Activated naive CD4-positive, alpha-beta T cell treated with anti-CD3 and anti-CD28 coated beads, Interleukin-2, amount 50 U/mL, for 24 hours (primary cell): ENCODE data around the gene GPER1.
"Not testable (repeated sequence)": the region's sequence is repeated elsewhere in the genome, so short reads cannot be mapped to it uniquely, and the experiment has no call there.

Source experiments
- H3K27ac Mint-ChIP-seq: one replicate; pipeline ENCODE4 v1.8.0; 2021; ENCODE audit warnings: mild to moderate bottlenecking, mixed read lengths
- H3K27me3 Mint-ChIP-seq: one replicate; pipeline ENCODE4 v1.8.0; 2021; ENCODE audit warnings: mixed read lengths
- H3K36me3 Mint-ChIP-seq: one replicate; pipeline ENCODE4 v1.8.0; 2021; ENCODE audit warnings: mixed read lengths
- H3K4me1 Mint-ChIP-seq: one replicate; pipeline ENCODE4 v1.8.0; 2021; ENCODE audit warnings: mixed read lengths
- H3K4me3 Mint-ChIP-seq: one replicate; pipeline ENCODE4 v1.8.0; 2021; ENCODE audit warnings: mild to moderate bottlenecking, mixed read lengths
- H3K9me3 Mint-ChIP-seq: one replicate; pipeline ENCODE4 v1.8.0; 2021; ENCODE audit warnings: mixed read lengths

The GPER1 gene

DNA sequence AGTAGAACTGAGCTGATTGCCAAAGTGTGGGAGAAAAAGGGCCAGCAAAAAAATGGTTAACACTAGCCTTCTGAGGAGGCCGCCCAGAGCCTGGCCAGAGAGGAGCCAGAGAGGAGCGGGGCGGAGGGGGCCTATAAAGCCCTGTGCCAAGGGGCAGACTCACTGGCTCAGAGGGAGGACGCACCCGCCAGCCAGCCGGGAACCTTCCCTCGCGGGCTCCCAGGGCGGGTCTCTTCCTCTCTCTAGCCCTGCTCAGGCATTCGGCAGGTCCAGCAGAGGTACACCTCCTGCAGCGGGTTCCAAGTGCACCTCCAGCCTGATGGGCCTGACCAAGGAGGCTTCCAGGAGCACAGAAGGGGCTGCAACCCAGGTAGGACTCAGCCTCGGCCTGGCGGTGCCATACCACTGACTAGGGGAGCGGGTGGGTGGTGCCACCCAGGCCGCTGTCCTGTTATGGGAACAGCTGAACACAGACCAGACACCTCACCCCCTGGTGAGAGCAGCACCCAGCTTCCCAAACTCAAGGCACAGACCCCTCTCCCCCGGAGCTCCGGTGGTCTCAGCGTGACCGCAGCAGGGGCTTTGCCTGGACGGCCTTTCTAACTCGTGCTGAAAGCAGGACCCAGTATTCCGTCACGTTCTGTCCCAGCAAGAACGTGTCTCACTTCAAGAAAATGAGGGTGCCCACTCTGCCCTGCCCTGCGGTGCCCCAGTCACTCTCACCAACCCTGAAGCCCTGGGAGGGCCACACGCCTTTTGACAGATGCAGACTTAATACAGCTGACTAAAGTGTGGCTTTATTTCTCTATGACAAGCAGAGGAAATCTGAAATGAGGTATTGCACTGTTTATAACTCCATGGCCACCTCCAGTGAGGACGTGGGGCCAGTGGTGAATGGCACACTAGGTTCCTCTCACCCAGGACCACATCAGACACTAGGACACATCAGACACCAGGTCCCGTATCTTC, at the start of gene GPER1:
GPER1 (plus strand) TSS at position 162 of the 969 bp plus-strand sequence. CDS start 3,616 bp downstream, outside the sequence.
- H3K4me3 Mint-ChIP-seq: peak within 1 kb of the TSS; percentile 58
- peak within 1 kb of the TSS; percentile 68 for H3K27ac Mint-ChIP-seq
- H3K4me1 Mint-ChIP-seq: peaks cover 13% of the 10 kb centered on the region
- H3K36me3 Mint-ChIP-seq: no peaks in the 10 kb centered on the region
- no peaks in the 10 kb centered on the region for H3K27me3 Mint-ChIP-seq
- H3K9me3 Mint-ChIP-seq: no peaks in the 10 kb centered on the region

DNA sequence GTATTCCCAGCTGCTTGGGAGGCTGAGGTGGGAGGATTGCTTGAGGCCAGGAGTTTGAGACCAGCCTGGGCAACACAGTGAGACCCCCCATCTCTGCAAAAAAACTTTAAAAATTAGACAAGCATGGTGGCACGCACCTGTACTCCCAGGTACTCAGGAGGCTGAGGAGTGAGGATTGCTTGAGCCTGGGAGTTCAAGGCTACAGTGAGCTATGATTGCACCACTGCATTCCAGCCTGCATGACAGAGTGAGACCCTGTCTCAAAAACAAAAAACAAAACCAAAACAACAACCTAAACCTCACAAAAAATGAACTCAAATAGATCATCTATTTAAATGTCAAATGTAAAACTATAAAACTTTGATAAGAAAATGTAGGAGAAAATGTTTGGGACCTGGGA, 47.7 kb upstream of the GPER1 start:
- not testable (repeated sequence) for H3K36me3 Mint-ChIP-seq, H3K9me3 Mint-ChIP-seq, H3K27ac Mint-ChIP-seq, H3K4me3 Mint-ChIP-seq
- Mint-ChIP-seq H3K4me1 (peaks cover 34% of the 10 kb centered on the region), H3K27me3 (peaks cover 10% of the 10 kb centered on the region)

DNA sequence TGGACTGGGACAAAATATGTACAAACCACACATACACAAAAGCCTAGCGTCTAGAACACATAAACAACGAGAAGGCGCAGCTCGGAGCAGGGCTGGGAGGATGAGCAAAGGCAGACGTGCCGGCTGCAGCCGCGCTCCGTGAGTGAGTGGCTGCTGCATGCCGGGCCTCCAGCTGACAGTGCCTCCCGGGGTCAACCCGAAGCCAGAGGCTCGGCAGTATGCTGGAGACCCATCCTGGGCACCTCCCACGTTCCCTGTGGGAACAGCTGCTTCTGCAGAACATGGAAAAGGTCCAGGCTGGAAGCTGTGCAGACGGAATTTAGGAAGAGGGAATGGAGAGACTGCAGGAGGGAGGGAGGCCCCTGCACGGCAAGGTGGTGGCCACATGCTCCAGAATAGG, 47.1 kb upstream of the GPER1 start:
- peaks cover 10% of the 10 kb centered on the region for H3K27me3 Mint-ChIP-seq
- no peaks in the 10 kb centered on the region for H3K36me3 Mint-ChIP-seq
- no peak overlapping the region for H3K27ac Mint-ChIP-seq
- peak overlapping the region; percentile 73 for H3K4me3 Mint-ChIP-seq
- no peaks in the 10 kb centered on the region for H3K9me3 Mint-ChIP-seq
- peaks cover 39% of the 10 kb centered on the region for H3K4me1 Mint-ChIP-seq

DNA sequence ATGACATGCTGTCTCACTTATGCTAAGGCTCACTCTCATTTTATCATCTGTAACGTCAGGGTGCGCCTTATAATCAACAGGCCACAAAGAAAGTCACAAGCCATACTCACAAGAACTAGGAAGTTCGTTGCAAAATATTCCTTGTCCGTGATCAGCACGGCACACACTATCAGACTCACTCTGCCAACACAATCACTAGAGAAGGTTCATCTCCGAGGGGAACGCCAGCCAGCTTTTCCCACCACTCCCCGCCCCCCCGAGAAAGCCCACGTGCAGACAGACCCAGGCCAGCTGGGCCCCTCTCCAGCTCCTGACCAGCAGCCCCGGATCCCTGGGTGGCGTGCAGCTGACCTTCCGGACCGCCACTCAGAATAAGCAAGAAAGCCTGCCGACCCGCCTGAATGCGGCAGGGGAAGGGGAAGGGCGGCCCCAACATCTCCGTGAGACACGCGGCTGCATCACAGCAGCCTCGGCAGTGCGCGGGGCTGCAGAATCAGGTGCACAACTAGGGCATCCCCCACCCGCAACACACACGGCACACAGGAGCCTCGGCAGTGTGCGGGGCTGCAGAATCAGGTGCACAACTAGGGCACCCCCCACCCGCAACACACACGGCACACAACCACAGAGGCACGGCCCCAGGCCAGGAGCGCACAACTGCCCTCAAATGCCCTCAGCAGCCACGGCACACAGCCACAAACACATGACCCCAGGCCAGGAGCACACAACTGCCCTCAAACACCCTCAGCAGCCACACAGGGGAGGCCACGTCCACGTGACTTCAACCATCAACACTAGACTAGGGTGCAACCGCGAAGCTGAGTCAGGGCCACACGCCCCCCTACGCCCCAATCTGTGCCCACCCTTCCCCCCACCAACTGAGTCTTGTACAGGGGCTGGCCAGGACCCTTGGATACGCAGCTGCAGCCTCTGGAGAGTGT, 46.1 kb upstream of the GPER1 start:
- H3K36me3 Mint-ChIP-seq: no peaks in the 10 kb centered on the region
- H3K4me3 Mint-ChIP-seq: peak overlapping the region; percentile 62
- peaks cover 49% of the 10 kb centered on the region for H3K4me1 Mint-ChIP-seq
- peaks cover 10% of the 10 kb centered on the region for H3K27me3 Mint-ChIP-seq
- peak overlapping the region; percentile 59 for H3K27ac Mint-ChIP-seq
- H3K9me3 Mint-ChIP-seq: no peaks in the 10 kb centered on the region

DNA sequence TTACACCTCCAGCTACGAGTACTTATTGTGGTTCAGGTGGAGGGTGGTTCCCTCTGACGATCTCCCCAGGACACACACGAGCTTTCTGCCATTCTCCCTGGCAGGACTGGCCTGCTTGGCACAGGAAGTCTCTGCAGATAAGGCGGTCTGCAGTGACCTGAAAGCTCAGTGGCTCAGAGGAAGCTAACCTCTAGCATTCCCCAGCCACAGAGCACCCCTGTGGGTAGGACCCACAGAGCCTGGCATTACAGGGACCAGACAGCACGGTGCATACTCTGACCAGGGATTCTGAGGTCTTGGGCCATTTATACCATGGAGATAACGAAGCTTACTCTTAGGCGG, 45.5 kb upstream of the GPER1 start:
- Mint-ChIP-seq H3K4me3 (peak overlapping the region; percentile 36), H3K27me3 (peaks cover 10% of the 10 kb centered on the region), H3K4me1 (peaks cover 55% of the 10 kb centered on the region), H3K9me3 (no peaks in the 10 kb centered on the region), H3K36me3 (no peaks in the 10 kb centered on the region), H3K27ac (no peak overlapping the region)

DNA sequence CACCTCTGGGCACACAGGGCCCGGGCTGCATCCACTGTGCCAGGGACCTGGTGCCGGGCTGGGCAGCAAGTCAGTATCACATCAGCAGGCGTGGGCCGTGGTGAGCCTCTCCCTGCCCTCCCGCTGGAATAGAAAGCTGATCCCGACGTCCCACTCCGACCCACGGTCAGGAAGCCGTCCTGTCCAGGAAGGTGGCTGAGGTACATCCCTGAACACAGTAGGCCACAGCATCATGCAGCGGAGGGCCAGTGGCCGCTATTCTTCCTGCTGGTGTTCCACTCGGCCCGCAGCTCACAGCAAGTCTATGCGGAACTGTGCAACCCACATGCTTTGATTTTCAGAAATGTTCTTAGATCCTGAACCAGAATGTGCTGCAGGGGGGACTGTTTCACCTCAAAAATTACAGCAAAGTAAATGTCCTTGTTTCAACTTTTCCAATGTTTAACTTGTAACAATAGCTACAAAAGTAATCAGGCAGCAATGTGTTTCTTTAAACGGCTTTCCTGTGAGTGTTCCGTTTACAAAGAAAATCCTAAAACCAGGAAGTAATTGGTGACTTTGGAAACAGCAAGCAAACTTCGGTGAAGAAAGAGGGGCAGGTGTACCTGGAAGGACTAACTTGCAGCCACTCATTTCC, 44.2 kb upstream of the GPER1 start:
- peak overlapping the region; percentile 83 for H3K4me3 Mint-ChIP-seq
- H3K27me3 Mint-ChIP-seq: peaks cover 10% of the 10 kb centered on the region
- H3K36me3 Mint-ChIP-seq: no peaks in the 10 kb centered on the region
- H3K27ac Mint-ChIP-seq: peak overlapping the region; percentile 65
- H3K9me3 Mint-ChIP-seq: no peaks in the 10 kb centered on the region
- H3K4me1 Mint-ChIP-seq: peaks cover 63% of the 10 kb centered on the region

DNA sequence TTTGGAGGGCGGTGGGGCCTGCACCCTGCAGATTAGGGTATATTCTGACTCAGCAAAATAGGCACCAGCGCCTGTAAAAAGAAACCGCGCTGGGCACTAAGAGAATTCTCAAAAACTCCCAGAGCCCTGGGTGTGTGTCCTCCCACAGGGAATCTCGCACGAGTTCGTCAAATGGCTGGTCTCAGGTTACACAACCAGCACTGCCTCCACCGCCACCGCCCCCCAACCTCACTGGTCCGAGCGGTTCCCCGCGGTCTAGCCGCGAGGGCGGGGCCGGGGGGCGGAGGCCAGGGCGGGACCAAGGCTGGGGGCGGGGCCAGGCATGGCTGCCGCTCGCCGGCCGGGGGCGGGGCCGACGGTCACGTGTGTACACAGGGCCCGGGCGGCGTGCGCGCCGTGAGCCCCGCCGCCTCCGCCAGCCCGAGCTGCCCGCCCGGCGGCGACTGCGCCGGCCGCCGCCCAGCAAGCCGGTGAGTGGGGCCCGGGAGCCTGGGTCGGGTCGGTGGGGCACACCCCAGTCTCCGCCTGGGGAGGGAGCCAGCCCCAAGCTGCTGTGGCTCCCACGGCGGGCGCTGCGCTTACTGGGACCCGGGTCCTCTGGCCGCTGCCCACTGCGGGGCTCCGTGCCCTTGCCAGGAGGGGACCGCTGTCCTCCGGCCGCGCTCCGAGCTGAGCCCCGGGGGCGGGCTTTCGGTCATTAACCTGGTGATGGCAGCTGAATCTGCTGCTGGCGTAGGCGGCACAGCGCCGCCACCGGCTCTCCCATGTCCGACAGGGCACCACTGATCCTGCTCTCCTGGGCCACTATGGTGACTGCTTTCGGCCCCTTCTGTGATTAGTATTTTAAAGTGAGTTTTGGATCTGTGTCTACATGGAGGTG, 43.5 kb upstream of the GPER1 start, which contains the start of gene GPR146:
GPR146 (plus strand) TSS at position 358 of the 880 bp plus-strand sequence. CDS start 12,970 bp downstream, outside the sequence.
- H3K4me3 Mint-ChIP-seq: peak within 1 kb of the TSS; percentile 87
- peaks cover 10% of the 10 kb centered on the region for H3K27me3 Mint-ChIP-seq
- H3K9me3 Mint-ChIP-seq: no peaks in the 10 kb centered on the region
- no peaks in the 10 kb centered on the region for H3K36me3 Mint-ChIP-seq
- peaks cover 68% of the 10 kb centered on the region for H3K4me1 Mint-ChIP-seq
- H3K27ac Mint-ChIP-seq: peak within 1 kb of the TSS; percentile 65

DNA sequence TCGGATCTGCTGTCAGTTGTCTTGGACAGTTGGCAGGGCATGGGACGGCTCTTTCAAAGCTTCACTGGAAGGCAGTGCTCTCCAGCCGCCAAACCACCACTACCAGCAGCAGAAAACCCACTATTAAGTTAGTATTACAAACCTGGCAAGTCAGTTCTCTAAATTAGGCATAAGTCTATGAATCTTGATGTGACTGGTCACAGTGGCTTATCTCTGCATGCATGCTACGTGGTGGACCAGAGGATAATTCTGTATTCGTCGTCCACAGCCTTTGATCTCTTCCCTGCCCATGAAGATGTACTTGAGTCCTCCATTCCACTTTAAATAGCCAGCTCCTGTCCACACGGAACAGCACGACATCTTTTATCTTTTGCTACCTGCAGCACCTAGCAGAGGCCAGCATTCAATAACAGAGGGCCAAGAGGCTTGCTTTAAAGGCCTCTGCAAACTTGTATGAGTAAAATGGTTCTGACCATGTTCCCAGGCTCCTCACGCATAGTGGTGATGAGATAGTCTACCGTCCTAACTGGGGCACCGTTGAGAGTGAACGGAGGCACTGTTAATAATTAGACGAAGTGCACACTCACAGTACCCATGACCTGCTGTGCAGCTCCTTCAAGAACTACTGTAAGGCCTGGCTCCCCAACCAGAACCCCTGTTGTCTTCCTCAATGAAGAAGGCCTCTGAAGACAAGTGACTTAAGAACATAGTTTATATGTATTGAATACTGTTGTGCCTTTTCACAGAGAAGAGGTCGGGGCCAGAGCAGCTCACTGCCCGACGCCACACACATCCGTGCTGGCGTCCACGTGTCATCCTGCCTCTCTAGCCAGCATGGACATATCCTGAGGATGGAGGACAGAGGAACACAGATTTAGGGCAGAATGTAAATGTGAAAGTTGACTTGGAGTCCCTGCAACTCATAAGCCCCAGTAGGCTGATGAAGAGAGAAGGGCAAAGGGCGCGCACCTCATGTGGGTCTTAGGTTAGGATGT, 42.5 kb upstream of the GPER1 start:
- H3K27ac Mint-ChIP-seq: peak overlapping the region; percentile 47
- H3K27me3 Mint-ChIP-seq: peaks cover 10% of the 10 kb centered on the region
- no peaks in the 10 kb centered on the region for H3K36me3 Mint-ChIP-seq
- peaks cover 71% of the 10 kb centered on the region for H3K4me1 Mint-ChIP-seq
- H3K4me3 Mint-ChIP-seq: peak overlapping the region; percentile 87
- H3K9me3 Mint-ChIP-seq: no peaks in the 10 kb centered on the region

DNA sequence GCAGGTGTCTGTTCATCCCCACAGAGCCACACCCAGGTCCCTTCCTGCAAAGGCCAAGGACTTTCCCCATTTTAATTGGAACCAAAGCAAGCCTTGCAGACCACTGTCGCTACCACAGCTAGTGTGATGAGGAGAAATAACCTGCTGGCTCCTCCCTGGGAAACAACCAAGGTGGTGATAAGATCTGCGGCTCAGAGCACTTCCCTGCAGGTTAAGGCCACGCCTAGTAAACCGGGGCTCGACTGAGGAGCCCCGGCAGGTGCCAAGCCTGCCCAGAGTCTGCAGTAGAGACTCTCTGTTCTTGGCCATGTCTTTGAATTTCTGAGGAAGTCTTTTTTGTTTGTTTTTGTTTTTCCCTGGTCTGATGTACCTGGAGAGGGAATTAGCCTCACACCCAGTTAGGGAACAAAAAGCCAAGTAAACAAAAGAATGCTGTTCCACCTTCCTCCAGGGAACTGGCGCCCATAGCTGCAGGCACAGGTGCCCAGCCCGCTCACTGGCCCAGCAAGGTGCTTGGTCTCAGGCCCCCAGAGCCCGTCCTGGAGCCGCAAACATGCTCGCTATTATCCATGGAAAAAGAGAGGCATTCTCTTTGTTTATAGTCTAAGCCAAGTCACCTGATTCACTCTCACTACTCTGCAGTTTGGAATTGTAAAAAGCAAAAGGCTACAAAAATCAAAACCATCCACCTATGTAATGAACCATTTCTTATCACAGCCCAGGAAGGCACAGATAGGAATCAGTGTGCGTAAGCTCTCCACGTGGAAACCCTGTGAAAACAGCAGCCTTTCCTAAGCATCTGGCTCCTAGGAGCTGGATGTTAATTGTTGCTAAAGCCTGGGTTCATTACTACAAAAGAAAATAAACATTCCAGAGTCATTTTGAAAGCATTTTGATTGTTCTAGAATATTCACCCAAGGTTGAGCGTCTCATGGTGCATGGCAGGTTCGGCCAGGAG, 40.9 kb upstream of the GPER1 start:
- no peaks in the 10 kb centered on the region for H3K9me3 Mint-ChIP-seq
- H3K27me3 Mint-ChIP-seq: peaks cover 2% of the 10 kb centered on the region
- H3K4me3 Mint-ChIP-seq: no peak overlapping the region
- no peak overlapping the region for H3K27ac Mint-ChIP-seq
- H3K36me3 Mint-ChIP-seq: no peaks in the 10 kb centered on the region
- peaks cover 63% of the 10 kb centered on the region for H3K4me1 Mint-ChIP-seq

DNA sequence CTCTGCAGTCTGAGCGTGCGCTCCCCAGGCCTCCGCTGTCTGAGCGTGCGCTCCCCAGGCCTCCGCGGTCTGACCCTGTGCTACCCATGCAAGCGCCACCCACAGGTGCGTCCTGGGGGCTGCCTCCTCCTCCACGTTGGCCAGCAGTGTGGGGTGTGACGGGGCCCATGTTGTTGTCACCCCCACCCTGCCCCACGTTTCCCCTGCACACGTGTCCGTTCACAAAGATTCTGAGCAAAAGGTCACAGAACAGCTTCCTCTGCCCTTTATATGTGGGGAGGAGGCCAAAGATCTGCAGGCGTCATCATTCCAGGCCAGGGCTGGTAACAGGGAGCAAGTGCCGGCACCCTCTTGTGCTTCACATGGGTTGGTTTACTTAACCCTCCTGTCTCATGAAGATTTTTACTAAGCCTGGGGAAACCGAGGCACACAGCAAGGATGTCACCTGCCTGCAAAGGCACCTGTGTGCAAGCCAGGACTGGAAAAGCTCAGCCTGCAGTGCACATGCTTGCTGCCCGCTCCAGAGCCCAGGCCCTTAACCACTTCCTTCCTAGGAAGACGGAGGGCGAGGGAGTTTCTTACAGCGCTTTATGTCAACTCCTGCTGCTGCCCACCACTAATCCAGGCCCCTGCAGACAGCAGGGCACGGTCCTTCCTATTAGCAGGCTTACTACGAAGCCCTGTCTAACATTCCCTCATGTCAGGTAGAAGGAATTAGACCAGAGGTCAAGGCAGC, 38.7 kb upstream of the GPER1 start:
- Mint-ChIP-seq H3K4me1 (peaks cover 57% of the 10 kb centered on the region), H3K36me3 (no peaks in the 10 kb centered on the region), H3K27ac (no peak overlapping the region), H3K9me3 (no peaks in the 10 kb centered on the region), H3K27me3 (no peaks in the 10 kb centered on the region), H3K4me3 (no peak overlapping the region)

DNA sequence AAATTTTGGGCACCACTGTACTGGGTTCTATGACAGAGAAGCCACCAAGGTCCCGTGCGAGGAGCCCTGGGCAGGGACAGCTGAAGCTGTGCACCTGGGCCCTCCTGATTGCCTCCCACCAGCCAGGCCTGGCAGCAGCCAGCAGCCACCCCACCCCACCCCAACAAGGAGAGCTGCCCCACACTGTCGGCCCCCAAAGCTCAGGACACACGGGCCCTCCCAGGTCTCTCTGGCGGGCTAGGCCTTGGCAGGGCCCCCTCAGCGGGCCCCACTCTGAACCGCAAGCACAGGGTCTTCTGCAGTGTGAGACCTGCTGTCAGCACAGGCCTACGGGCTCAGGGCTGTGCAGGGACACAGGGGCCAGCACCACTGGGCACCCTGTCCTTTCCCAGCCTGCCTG, 38.1 kb upstream of the GPER1 start:
- Mint-ChIP-seq H3K4me1 (peaks cover 63% of the 10 kb centered on the region), H3K9me3 (no peaks in the 10 kb centered on the region), H3K36me3 (no peaks in the 10 kb centered on the region), H3K4me3 (no peak overlapping the region), H3K27ac (no peak overlapping the region), H3K27me3 (no peaks in the 10 kb centered on the region)

DNA sequence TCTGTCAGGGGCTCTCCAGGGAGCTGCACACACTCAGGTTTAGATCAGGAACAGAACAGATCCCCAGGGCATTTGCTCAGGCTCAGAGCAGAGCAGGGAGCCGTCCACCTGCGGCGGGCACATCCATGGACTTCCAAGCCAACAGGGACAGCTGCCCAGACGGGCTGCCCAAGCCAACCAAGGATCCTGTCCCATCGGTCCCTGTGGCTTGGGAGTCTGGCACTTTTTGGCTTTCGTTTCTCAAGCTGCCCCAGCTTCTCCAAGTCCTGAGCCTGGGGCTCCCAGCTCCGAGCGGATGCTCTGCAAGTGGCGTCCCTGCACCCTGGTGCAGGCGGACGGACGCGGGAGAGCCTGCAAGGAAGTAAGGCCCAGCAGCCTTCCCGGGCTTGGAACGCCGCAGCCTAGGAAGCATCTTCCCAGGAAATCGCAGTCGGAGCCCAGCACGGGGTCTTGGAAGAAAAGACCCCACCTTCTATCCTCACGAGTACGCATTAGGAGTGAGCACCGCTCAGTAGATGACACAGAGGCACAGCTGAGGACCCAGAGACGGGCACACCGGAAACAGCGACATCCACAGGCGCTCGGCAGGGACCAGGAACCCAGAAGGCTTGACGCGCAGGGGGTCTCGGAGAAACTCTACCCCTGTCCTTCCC, 37.5 kb upstream of the GPER1 start:
- H3K4me1 Mint-ChIP-seq: peaks cover 63% of the 10 kb centered on the region

More for the DNA sequence above, 37.5 kb upstream of the GPER1 start:
- no peaks in the 10 kb centered on the region for H3K9me3 Mint-ChIP-seq
- no peak overlapping the region for H3K4me3 Mint-ChIP-seq
- H3K27ac Mint-ChIP-seq: no peak overlapping the region
- no peaks in the 10 kb centered on the region for H3K36me3 Mint-ChIP-seq
- no peaks in the 10 kb centered on the region for H3K27me3 Mint-ChIP-seq
